Mesenchymal stem cell (in vitro differentiated cells and primary cell): ENCODE results near the gene NID2.

Experiments used
- DNase-seq: peaks from one replicate; pipeline ENCODE4 v3.0.0-alpha.2; 2013
- H2AFZ ChIP-seq: one replicate; pipeline ENCODE4 v1.6.1; 2013; ENCODE audit warnings: low read depth, mild to moderate bottlenecking, control low read depth, inconsistent platforms, low read length, moderate library complexity
- H2AK5ac ChIP-seq: 2 replicates; pipeline ENCODE4 v1.6.1; 2013; ENCODE audit warnings: low read length, moderate library complexity, mild to moderate bottlenecking, inconsistent platforms; ENCODE audit not compliant: severe bottlenecking
- H2BK120ac ChIP-seq: one replicate; pipeline ENCODE4 v1.6.1; 2013; ENCODE audit warnings: low read depth, mild to moderate bottlenecking, inconsistent platforms, low read length, moderate library complexity
- H2BK12ac ChIP-seq, 2 experiments: one replicate each; pipeline ENCODE4 v1.6.1; 2013; ENCODE audit warnings: inconsistent platforms in 2 of 2, low read length in 2 of 2, mild to moderate bottlenecking in 2 of 2, moderate library complexity in 2 of 2, control low read depth in 1 of 2
- H2BK15ac ChIP-seq: one replicate; pipeline ENCODE4 v1.6.1; 2013; ENCODE audit warnings: mild to moderate bottlenecking, low read depth, inconsistent platforms; ENCODE audit not compliant: poor library complexity, severe bottlenecking
- H2BK5ac ChIP-seq: 2 replicates; pipeline ENCODE4 v1.6.1; 2013; ENCODE audit warnings: low read depth, mild to moderate bottlenecking, low read length, control low read depth, inconsistent platforms; ENCODE audit not compliant: poor library complexity, severe bottlenecking
- H3K14ac ChIP-seq, 2 experiments: one replicate each; pipeline ENCODE4 v1.6.1; 2013; ENCODE audit warnings: inconsistent platforms in 2 of 2, low read length in 2 of 2, control low read depth in 1 of 2, mild to moderate bottlenecking in 1 of 2, moderate library complexity in 1 of 2
- H3K18ac ChIP-seq, 2 experiments: one replicate each; pipeline ENCODE4 v1.6.1; 2013; ENCODE audit warnings: inconsistent platforms in 2 of 2, low read length in 2 of 2, control low read depth in 1 of 2, low read depth in 1 of 2, mild to moderate bottlenecking in 1 of 2
- H3K23ac ChIP-seq, 2 experiments: one replicate each; pipeline ENCODE4 v1.6.1; 2013; ENCODE audit warnings: inconsistent platforms in 2 of 2, low read length in 2 of 2, mild to moderate bottlenecking in 2 of 2, moderate library complexity in 2 of 2, control low read depth in 1 of 2
- H3K27ac ChIP-seq: 2 replicates; pipeline ENCODE4 v1.5.1; 2013; ENCODE audit warnings: mild to moderate bottlenecking, moderate library complexity, low read length, control low read depth, inconsistent platforms; ENCODE audit not compliant: poor library complexity, severe bottlenecking
- H3K27me3 ChIP-seq, 2 experiments: 2 replicates each; pipeline versions ENCODE4 v1.6.1 to v1.7.0; 2013; ENCODE audit warnings: low read length in 2 of 2, mild to moderate bottlenecking in 2 of 2, moderate library complexity in 2 of 2, control low read depth in 1 of 2, inconsistent platforms in 1 of 2; ENCODE audit not compliant: control insufficient read depth in 1 of 2, insufficient read depth in 1 of 2
- H3K36me3 ChIP-seq, 2 experiments: 2 replicates each; pipeline versions ENCODE4 v1.6.1 to v1.7.0; 2013; ENCODE audit warnings: low read length in 2 of 2, control low read depth in 1 of 2, inconsistent platforms in 1 of 2, low read depth in 1 of 2, mild to moderate bottlenecking in 1 of 2; ENCODE audit not compliant: insufficient read depth in 2 of 2, control insufficient read depth in 1 of 2
- H3K4ac ChIP-seq, 2 experiments: one replicate each; pipeline ENCODE4 v1.6.1; 2013; ENCODE audit warnings: inconsistent platforms in 2 of 2, low read length in 2 of 2, mild to moderate bottlenecking in 2 of 2, moderate library complexity in 2 of 2, control low read depth in 1 of 2, low read depth in 1 of 2
- H3K4me1 ChIP-seq: 2 replicates; pipeline ENCODE4 v1.6.1; 2013; ENCODE audit warnings: low read depth, low read length, control low read depth; ENCODE audit not compliant: control insufficient read depth, insufficient read depth
- H3K4me2 ChIP-seq: 2 replicates; pipeline ENCODE4 v1.6.1; 2013; ENCODE audit warnings: low read length, mild to moderate bottlenecking, inconsistent platforms; ENCODE audit not compliant: poor library complexity, severe bottlenecking
- H3K4me3 ChIP-seq, 2 experiments: 2 replicates each; pipeline versions ENCODE4 v1.5.1 to v1.7.0; 2013; ENCODE audit warnings: low read length in 2 of 2, mild to moderate bottlenecking in 2 of 2, control low read depth in 1 of 2, low read depth in 1 of 2; ENCODE audit not compliant: insufficient read depth in 1 of 2
- H3K79me1 ChIP-seq: replicated peaks from 2 replicates; pipeline ENCODE4 v1.6.1; 2013; ENCODE audit warnings: mild to moderate bottlenecking, control low read depth, low read length, inconsistent platforms; ENCODE audit not compliant: poor library complexity, severe bottlenecking
- H3K9ac ChIP-seq: 2 replicates; pipeline ENCODE4 v1.7.0; 2013; ENCODE audit warnings: mild to moderate bottlenecking, low read length, moderate library complexity
- H3K9me3 ChIP-seq: 2 replicates; pipeline ENCODE4 v1.7.0; 2013; ENCODE audit warnings: mild to moderate bottlenecking, low read length; ENCODE audit not compliant: control insufficient read depth
- H4K8ac ChIP-seq: one replicate; pipeline ENCODE4 v1.6.1; 2013; ENCODE audit warnings: inconsistent platforms, mild to moderate bottlenecking, low read length, moderate library complexity
- H4K91ac ChIP-seq: one replicate; pipeline ENCODE4 v1.6.1; 2013; ENCODE audit warnings: mild to moderate bottlenecking, low read length, inconsistent platforms
- WGBS: methylation state at CpG from one replicate; pipeline ENCODE4 v1.1.7; 2013; ENCODE audit warnings: mixed read lengths; 5-methylcytosine and 5-hydroxymethylcytosine counted together

Gene NID2

GRCh38 chr14:51989293-51990234 lies 79.3 kb downstream of the NID2 start, which contains the start of gene RTRAF:
TSS of gene RTRAF (plus strand) at chr14:51989546. CDS start at chr14:51989640, 94 bp downstream.
- peaks cover 0 to 7% of the 10 kb centered on the region in 2 experiments for H3K27me3 ChIP-seq
- no peak within 1 kb of the TSS for H2BK12ac ChIP-seq
- H3K9ac ChIP-seq: peak within 1 kb of the TSS; percentile 91
- H3K4me2 ChIP-seq: peak within 1 kb of the TSS; percentile 49
- no peaks in the 10 kb centered on the region for H3K9me3 ChIP-seq
- peak within 1 kb of the TSS; percentile 53 for H3K27ac ChIP-seq
- H3K23ac ChIP-seq: peak within 1 kb of the TSS in 1 of 2 experiments; percentile 48
- H2BK5ac ChIP-seq: no peak within 1 kb of the TSS
- H2AFZ ChIP-seq: peak within 1 kb of the TSS; percentile 99
- peak within 1 kb of the TSS; percentile 96 for H4K8ac ChIP-seq
- no peak within 1 kb of the TSS for H2AK5ac ChIP-seq
- peak; percentile 93 for DNase-seq
- H2BK15ac ChIP-seq: no peak within 1 kb of the TSS
- peak within 1 kb of the TSS; percentile 85 to 96 for H3K18ac ChIP-seq
- H3K14ac ChIP-seq: peak within 1 kb of the TSS in 1 of 2 experiments; percentile 96
- H3K36me3 ChIP-seq: peaks cover 7 to 37% of the 10 kb centered on the region in 2 experiments
- peaks cover 2% of the 10 kb centered on the region for H3K79me1 ChIP-seq
- H3K4ac ChIP-seq: peak within 1 kb of the TSS; percentile 37 to 94
- peak within 1 kb of the TSS; percentile 89 to 94 for H3K4me3 ChIP-seq
- WGBS: 1% methylated on average over 67 of the region's 72 CpGs
- H3K4me1 ChIP-seq: peaks cover 4% of the 10 kb centered on the region
- H4K91ac ChIP-seq: peak within 1 kb of the TSS; percentile 71
- H2BK120ac ChIP-seq: no peak within 1 kb of the TSS

GRCh38 chr14:51988221-51988620 lies 80.6 kb downstream of the NID2 start:
- H3K4me1 ChIP-seq: peaks cover 4% of the 10 kb centered on the region
- H3K9me3 ChIP-seq: no peaks in the 10 kb centered on the region
- peaks cover 7 to 24% of the 10 kb centered on the region in 2 experiments for H3K36me3 ChIP-seq
- peak overlapping the region; percentile 91 for H3K9ac ChIP-seq
- no peak overlapping the region for H2BK120ac ChIP-seq
- no peak overlapping the region for H3K14ac ChIP-seq
- H2BK12ac ChIP-seq: no peak overlapping the region
- peaks cover 0 to 16% of the 10 kb centered on the region in 2 experiments for H3K27me3 ChIP-seq
- no peak overlapping the region for H2AFZ ChIP-seq
- peak overlapping the region; percentile 22 for H2AK5ac ChIP-seq
- no peak overlapping the region for H3K18ac ChIP-seq
- H2BK5ac ChIP-seq: no peak overlapping the region
- H4K91ac ChIP-seq: no peak overlapping the region
- H3K4me3 ChIP-seq: no peak overlapping the region
- no peak overlapping the region for H3K23ac ChIP-seq
- no peak overlapping the region for H3K4me2 ChIP-seq
- H3K4ac ChIP-seq: no peak overlapping the region
- H3K27ac ChIP-seq: no peak overlapping the region
- WGBS: 93% methylated on average over 1 of the region's 1 CpG
- H3K79me1 ChIP-seq: peaks cover 2% of the 10 kb centered on the region
- no peak overlapping the region for H2BK15ac ChIP-seq
- peak overlapping the region; percentile 69 for H4K8ac ChIP-seq
- DNase-seq: no peak

- Histone ChIP-seq H2BK120ac (no peak overlapping the region), H3K27me3 (peaks cover 6 to 48% of the 10 kb centered on the region in 2 experiments), H3K14ac (no peak overlapping the region), H3K27ac (no peak overlapping the region), H2BK5ac (no peak overlapping the region), H4K91ac (no peak overlapping the region), H3K9ac (no peak overlapping the region), H3K79me1 (no peaks in the 10 kb centered on the region), H3K23ac (no peak overlapping the region), H4K8ac (no peak overlapping the region), H3K4ac (no peak overlapping the region), H3K36me3 (no peaks in the 10 kb centered on the region), H2BK15ac (no peak overlapping the region), H3K4me2 (no peak overlapping the region), H3K9me3 (no peaks in the 10 kb centered on the region), H2AFZ (no peak overlapping the region), H3K18ac (peak overlapping the region in 1 of 2 experiments; percentile 16), H2BK12ac (no peak overlapping the region), H2AK5ac (no peak overlapping the region), H3K4me3 (no peak overlapping the region), H3K4me1 (no peaks in the 10 kb centered on the region)
- no peak for DNase-seq
- WGBS: 88% methylated on average over 4 of the region's 4 CpGs
Observed at GRCh38 chr14:51981218-51981854, 87.5 kb downstream of the NID2 start.
